Hematopoietic multipotent progenitor cell treated with erythropoietin and hydrocortisone succinate and interleukin-3 and kit ligand, for 17 days (in vitro differentiated cells): ENCODE measurements around the gene OPTN.
"Not testable (repeated sequence)": the region's sequence is repeated elsewhere in the genome, so short reads cannot be mapped to it uniquely, and the experiment has no call there.

ENCODE experiments used
- DNase-seq: peaks from one replicate; pipeline ENCODE4 v3.0.0-alpha.2; 2015; ENCODE audit warnings: low spot score

The OPTN gene

GRCh38 chr10:13120786-13121499 lies 21.0 kb downstream of the OPTN start:
- no peak for DNase-seq

GRCh38 chr10:13121500-13121854 lies 21.5 kb downstream of the OPTN start:
- DNase-seq: no peak

GRCh38 chr10:13136651-13137050 lies 36.7 kb downstream of the OPTN start:
- no peak for DNase-seq

- DNase-seq: no peak
Measured at GRCh38 chr10:13139150-13139549, 39.2 kb downstream of the OPTN start.

GRCh38 chr10:13139676-13140075 lies 39.7 kb downstream of the OPTN start:
- no peak for DNase-seq

GRCh38 chr10:13140627-13141190 lies 40.7 kb downstream of the OPTN start:
- DNase-seq: no peak

- no peak for DNase-seq
Measured at GRCh38 chr10:13143766-13144165, 43.8 kb downstream of the OPTN start.

- DNase-seq: no peak
Measured at GRCh38 chr10:13144814-13145213, 44.9 kb downstream of the OPTN start.

GRCh38 chr10:13146379-13146778 lies 46.4 kb downstream of the OPTN start:
- DNase-seq: peak; percentile 61

GRCh38 chr10:13147161-13147560 lies 47.2 kb downstream of the OPTN start:
- DNase-seq: no peak

- no peak for DNase-seq
Measured at GRCh38 chr10:13152296-13152695, 52.3 kb downstream of the OPTN start.

GRCh38 chr10:13155860-13156259 lies 55.9 kb downstream of the OPTN start:
- DNase-seq: not testable (repeated sequence)

- DNase-seq: no peak
Measured at GRCh38 chr10:13158401-13158800, 58.4 kb downstream of the OPTN start.

GRCh38 chr10:13160934-13161856 lies 61.2 kb downstream of the OPTN start, which contains the start of gene MCM10:
TSS of gene MCM10 (plus strand) at chr10:13161558. CDS start at chr10:13164203, 2,645 bp downstream.
- DNase-seq: peak; percentile 98

GRCh38 chr10:13161857-13162271 lies 61.9 kb downstream of the OPTN start:
- no peak for DNase-seq

GRCh38 chr10:13163859-13164258 lies 63.9 kb downstream of the OPTN start:
- no peak for DNase-seq

- no peak for DNase-seq
Measured at GRCh38 chr10:13165177-13165576, 65.2 kb downstream of the OPTN start.

GRCh38 chr10:13167568-13167967 lies 67.6 kb downstream of the OPTN start:
- DNase-seq: no peak

- DNase-seq: no peak
Measured at GRCh38 chr10:13168781-13169180, 68.8 kb downstream of the OPTN start.

GRCh38 chr10:13173616-13174015 lies 73.7 kb downstream of the OPTN start:
- no peak for DNase-seq

GRCh38 chr10:13180788-13181187 lies 80.8 kb downstream of the OPTN start:
- no peak for DNase-seq

- DNase-seq: no peak
Measured at GRCh38 chr10:13182424-13182823, 82.5 kb downstream of the OPTN start.

GRCh38 chr10:13183625-13184024 lies 83.7 kb downstream of the OPTN start:
- DNase-seq: no peak
